NCI-H460 (cell line): ENCODE measurements around the gene BTG2. TPM values are rescaled to one million over a fixed set of nuclear protein-coding genes. Genes with fewer than 3 reads are reported as not detected.
"Not testable (repeated sequence)": the region's sequence is repeated elsewhere in the genome, so short reads cannot be mapped to it uniquely, and the experiment has no call there.

Experiments used
- DNase-seq: peaks from one replicate; pipeline ENCODE4 v3.0.0-alpha.2; 2016; ENCODE audit warnings: low read depth; ENCODE audit errors: extremely low read depth
- total RNA-seq: library from RNA; depleted of rRNA; stranded (reverse); fragments of >200 nt; shearing (Covaris generic); gene quantifications from 2 replicates; pipeline ENCODE4 v1.2.3, GENCODE V29; 2014

BTG2 gene
- total RNA-seq, 1 experiment from 2014 or later: 19.6 TPM

- peak; percentile 41 for DNase-seq
These were observed 14.8 kb upstream of the BTG2 start for GRCh38 chr1:203290261-203291089.

GRCh38 chr1:203291201-203292096 lies 13.9 kb upstream of the BTG2 start:
- DNase-seq: no peak

- no peak for DNase-seq
These were observed 9.5 kb upstream of the BTG2 start for GRCh38 chr1:203295796-203296195.

GRCh38 chr1:203296460-203297073 lies 8.8 kb upstream of the BTG2 start:
- DNase-seq: no peak

- no peak for DNase-seq
These were observed 6.2 kb upstream of the BTG2 start for GRCh38 chr1:203299169-203299568.

- not testable (repeated sequence) for DNase-seq
These were observed 5.4 kb upstream of the BTG2 start for GRCh38 chr1:203299719-203300429.

GRCh38 chr1:203300441-203301330 lies 4.6 kb upstream of the BTG2 start:
- DNase-seq: no peak

GRCh38 chr1:203301331-203301668 lies 4.0 kb upstream of the BTG2 start:
- DNase-seq: no peak

GRCh38 chr1:203302456-203302855 lies 2.9 kb upstream of the BTG2 start:
- no peak for DNase-seq

- no peak for DNase-seq
These were observed 2.4 kb upstream of the BTG2 start for GRCh38 chr1:203302894-203303293.

GRCh38 chr1:203304391-203304918 lies 864 bp upstream of the BTG2 start:
- no peak for DNase-seq

- no peak for DNase-seq
These were observed 430 bp downstream of the BTG2 start for GRCh38 chr1:203305809-203306088.

- DNase-seq: peak; percentile 63
These were observed 1.0 kb downstream of the BTG2 start for GRCh38 chr1:203306089-203306964.

- no peak for DNase-seq
These were observed 1.7 kb downstream of the BTG2 start for GRCh38 chr1:203306965-203307541.

- DNase-seq: no peak
These were observed 2.4 kb downstream of the BTG2 start for GRCh38 chr1:203307641-203308126.

- no peak for DNase-seq
These were observed 3.1 kb downstream of the BTG2 start for GRCh38 chr1:203308328-203308922.

GRCh38 chr1:203308923-203309331 lies 3.6 kb downstream of the BTG2 start:
- DNase-seq: no peak
